ENCODE data around the gene PPHLN1.

Gene PPHLN1

DNA sequence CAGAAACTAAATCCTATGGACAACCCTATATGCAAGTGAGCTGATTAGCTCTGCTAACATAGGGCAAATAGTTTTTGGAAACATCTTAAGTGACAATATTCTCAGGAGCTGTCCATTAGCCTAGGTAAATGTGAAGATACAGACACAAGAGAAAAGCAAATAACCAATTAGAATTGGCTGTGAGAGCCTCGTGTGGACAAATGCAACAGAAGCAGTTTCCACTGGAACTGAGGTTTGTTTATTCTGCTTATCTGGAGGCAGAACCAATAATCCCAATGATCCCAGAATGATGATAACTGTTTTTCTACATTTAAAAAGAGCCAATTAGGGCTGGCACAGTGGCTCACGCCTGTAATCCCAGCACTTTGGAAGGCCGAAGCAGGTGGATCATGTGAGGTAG, 44.7 kb upstream of the PPHLN1 start:
- H3K79me1 ChIP-seq (ENCODE audit: low read depth, low read length) = no peaks in the 10 kb centered on the region
- no peak overlapping the region for H4K8ac ChIP-seq (ENCODE audit: low read depth, low read length)
- no peak overlapping the region for H2AK5ac ChIP-seq (ENCODE audit: low read depth, low read length)

DNA sequence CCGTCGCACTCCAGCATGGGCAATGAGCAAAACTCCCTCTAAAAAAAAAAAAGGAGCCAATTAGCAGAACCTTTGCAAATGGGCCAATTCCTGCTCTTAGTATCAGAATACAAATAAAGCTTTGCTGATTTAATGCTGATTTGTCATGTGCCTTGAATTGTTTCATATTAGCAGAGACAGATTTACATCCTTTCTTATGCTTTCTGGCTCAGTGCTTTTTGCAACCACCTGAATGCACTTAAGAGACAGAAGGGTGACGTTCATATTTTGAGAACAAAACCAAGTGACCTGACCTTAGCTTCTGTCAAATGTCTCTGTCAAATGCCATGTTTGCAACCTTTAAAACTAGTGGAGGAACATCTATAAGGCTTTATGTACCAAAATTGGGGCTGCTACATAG, 44.1 kb upstream of the PPHLN1 start:
- no peak overlapping the region for H3K4me3 ChIP-seq (ENCODE audit: low read length in 2 of 2)
- no peak overlapping the region for H3K9ac ChIP-seq (ENCODE audit: low read depth, low read length, poor library complexity)
- no peaks in the 10 kb centered on the region for H3K27me3 ChIP-seq (ENCODE audit: control insufficient read depth in 3 of 3, insufficient read depth in 3 of 3, low read depth in 1 of 3, low read length in 3 of 3)
- no peak overlapping the region for H3K14ac ChIP-seq (ENCODE audit: low read length)
- H2BK5ac ChIP-seq (ENCODE audit: low read length) = no peak overlapping the region
- H4K8ac ChIP-seq (ENCODE audit: low read depth, low read length) = no peak overlapping the region
- H2AK5ac ChIP-seq (ENCODE audit: low read depth, low read length) = no peak overlapping the region
- H3K4ac ChIP-seq (ENCODE audit: low read length) = no peak overlapping the region
- DNase-seq (ENCODE audit: low spot score) = no peak
- H3K36me3 ChIP-seq (replicated peaks in 1 of 2; ENCODE audit: control insufficient read depth in 2 of 2, insufficient read depth in 2 of 2, low read length in 2 of 2) = no peaks in the 10 kb centered on the region
- H2BK15ac ChIP-seq (ENCODE audit: low read length) = no peak overlapping the region
- no peaks in the 10 kb centered on the region for H3K4me1 ChIP-seq (ENCODE audit: control insufficient read depth in 2 of 2, insufficient read depth in 1 of 2, low read depth in 1 of 2, low read length in 2 of 2)
- no peak overlapping the region for H2BK12ac ChIP-seq (ENCODE audit: low read length)
- no CpG with 5 or more reads among the region's 3 CpGs for WGBS, 2 donors (ENCODE audit: extremely low coverage in 2 of 2, insufficient read length in 2 of 2, insufficient replicate concordance in 1 of 2)
- no peak overlapping the region for H3K27ac ChIP-seq (replicated peaks; ENCODE audit: low read length)
- no peaks in the 10 kb centered on the region for H3K79me1 ChIP-seq (ENCODE audit: low read depth, low read length)
- no peak overlapping the region for H2AFZ ChIP-seq (ENCODE audit: low read length)
- H3K23ac ChIP-seq (ENCODE audit: low read depth, low read length, poor library complexity) = no peak overlapping the region
- H4K91ac ChIP-seq (ENCODE audit: low read depth, low read length, poor library complexity) = no peak overlapping the region
- no peak overlapping the region for H2BK120ac ChIP-seq (ENCODE audit: low read depth, low read length)
- H3K9me3 ChIP-seq (replicated peaks in 1 of 2; ENCODE audit: control insufficient read depth in 2 of 2, insufficient read depth in 1 of 2, low read depth in 1 of 2, low read length in 2 of 2) = no peaks in the 10 kb centered on the region
- no peak overlapping the region for H3K4me2 ChIP-seq (ENCODE audit: insufficient read depth, low read length, poor library complexity, severe bottlenecking)
- no peak overlapping the region for H3K18ac ChIP-seq (ENCODE audit: low read length)

More for the DNA sequence above, 44.7 kb upstream of the PPHLN1 start:
- H3K36me3 ChIP-seq (replicated peaks in 1 of 2; ENCODE audit: control insufficient read depth in 2 of 2, insufficient read depth in 2 of 2, low read length in 2 of 2) = no peaks in the 10 kb centered on the region
- no peak overlapping the region for H3K27ac ChIP-seq (replicated peaks; ENCODE audit: low read length)
- no peak overlapping the region for H3K9ac ChIP-seq (ENCODE audit: low read depth, low read length, poor library complexity)
- no peak overlapping the region for H2BK12ac ChIP-seq (ENCODE audit: low read length)
- no peak overlapping the region for H2AFZ ChIP-seq (ENCODE audit: low read length)
- no peak overlapping the region for H3K14ac ChIP-seq (ENCODE audit: low read length)
- H3K18ac ChIP-seq (ENCODE audit: low read length) = no peak overlapping the region
- no peaks in the 10 kb centered on the region for H3K27me3 ChIP-seq (ENCODE audit: control insufficient read depth in 3 of 3, insufficient read depth in 3 of 3, low read depth in 1 of 3, low read length in 3 of 3)
- H2BK15ac ChIP-seq (ENCODE audit: low read length) = no peak overlapping the region
- H3K4me3 ChIP-seq (ENCODE audit: low read length in 2 of 2) = no peak overlapping the region
- no peak overlapping the region for H3K4me2 ChIP-seq (ENCODE audit: insufficient read depth, low read length, poor library complexity, severe bottlenecking)
- no peak overlapping the region for H2BK5ac ChIP-seq (ENCODE audit: low read length)
- no peaks in the 10 kb centered on the region for H3K4me1 ChIP-seq (ENCODE audit: control insufficient read depth in 2 of 2, insufficient read depth in 1 of 2, low read depth in 1 of 2, low read length in 2 of 2)
- no peak overlapping the region for H3K4ac ChIP-seq (ENCODE audit: low read length)
- no peak overlapping the region for H4K91ac ChIP-seq (ENCODE audit: low read depth, low read length, poor library complexity)
- WGBS, 2 donors (ENCODE audit: extremely low coverage in 2 of 2, insufficient read length in 2 of 2, insufficient replicate concordance in 1 of 2) = no CpG with 5 or more reads among the region's 3 CpGs
- no peak overlapping the region for H3K23ac ChIP-seq (ENCODE audit: low read depth, low read length, poor library complexity)
- no peaks in the 10 kb centered on the region for H3K9me3 ChIP-seq (replicated peaks in 1 of 2; ENCODE audit: control insufficient read depth in 2 of 2, insufficient read depth in 1 of 2, low read depth in 1 of 2, low read length in 2 of 2)
- H2BK120ac ChIP-seq (ENCODE audit: low read depth, low read length) = no peak overlapping the region
- DNase-seq (ENCODE audit: low spot score) = no peak

DNA sequence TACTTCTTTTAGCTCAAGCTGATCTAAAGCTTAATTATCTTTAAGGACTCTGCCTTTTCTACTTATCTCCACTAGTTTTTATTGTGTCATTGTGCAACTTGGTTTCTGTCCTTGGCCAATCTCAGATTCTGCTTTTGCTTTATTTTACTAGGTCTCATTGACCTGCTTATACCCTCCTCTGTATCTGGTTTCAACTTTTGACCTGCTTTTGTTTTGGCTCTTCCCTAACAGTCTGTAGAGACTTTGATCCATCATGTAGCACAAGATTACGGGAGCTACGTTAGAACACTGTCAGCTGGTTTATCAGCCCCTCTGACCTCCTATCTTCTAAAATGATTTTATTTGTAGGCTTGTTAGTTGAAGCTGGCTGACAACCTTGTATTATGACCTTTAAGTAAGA, 43.7 kb upstream of the PPHLN1 start:
- WGBS, 2 donors (ENCODE audit: extremely low coverage in 2 of 2, insufficient read length in 2 of 2, insufficient replicate concordance in 1 of 2) = no CpG with 5 or more reads among the region's 2 CpGs
- no peak overlapping the region for H3K27ac ChIP-seq (replicated peaks; ENCODE audit: low read length)
- no peaks in the 10 kb centered on the region for H3K4me1 ChIP-seq (ENCODE audit: control insufficient read depth in 2 of 2, insufficient read depth in 1 of 2, low read depth in 1 of 2, low read length in 2 of 2)

DNA sequence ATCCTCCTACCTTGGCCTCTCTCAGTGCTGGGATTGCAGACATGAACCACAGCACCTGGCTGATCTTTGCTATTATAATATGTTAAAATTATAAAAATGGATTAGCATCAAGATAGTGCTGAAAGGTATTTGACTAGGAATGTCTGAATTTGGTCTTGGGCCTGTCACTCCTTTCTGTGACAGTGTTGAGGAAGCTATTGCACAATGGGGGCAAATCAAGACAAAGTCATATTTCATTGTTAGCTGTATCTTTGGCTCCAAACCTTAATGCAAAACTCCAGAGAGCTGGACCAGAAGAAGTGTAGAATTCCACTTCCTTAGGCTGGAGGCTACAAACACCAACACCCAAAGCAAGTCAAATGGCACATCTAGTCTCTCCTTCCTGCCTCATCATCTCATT, 42.2 kb upstream of the PPHLN1 start:
- no peak overlapping the region for H4K91ac ChIP-seq (ENCODE audit: low read depth, low read length, poor library complexity)
- no peak overlapping the region for H3K27ac ChIP-seq (replicated peaks; ENCODE audit: low read length)
- no peak overlapping the region for H3K4me3 ChIP-seq (ENCODE audit: low read length in 2 of 2)
- no peak overlapping the region for H3K23ac ChIP-seq (ENCODE audit: low read depth, low read length, poor library complexity)
- H2AFZ ChIP-seq (ENCODE audit: low read length) = no peak overlapping the region
- H4K8ac ChIP-seq (ENCODE audit: low read depth, low read length) = no peak overlapping the region
- no peak overlapping the region for H3K4me2 ChIP-seq (ENCODE audit: insufficient read depth, low read length, poor library complexity, severe bottlenecking)
- H3K14ac ChIP-seq (ENCODE audit: low read length) = no peak overlapping the region
- H2BK120ac ChIP-seq (ENCODE audit: low read depth, low read length) = no peak overlapping the region
- no peak overlapping the region for H2BK5ac ChIP-seq (ENCODE audit: low read length)
- no peak overlapping the region for H2BK15ac ChIP-seq (ENCODE audit: low read length)
- no peaks in the 10 kb centered on the region for H3K27me3 ChIP-seq (ENCODE audit: control insufficient read depth in 3 of 3, insufficient read depth in 3 of 3, low read depth in 1 of 3, low read length in 3 of 3)
- H3K9me3 ChIP-seq (replicated peaks in 1 of 2; ENCODE audit: control insufficient read depth in 2 of 2, insufficient read depth in 1 of 2, low read depth in 1 of 2, low read length in 2 of 2) = no peaks in the 10 kb centered on the region
- no peaks in the 10 kb centered on the region for H3K79me1 ChIP-seq (ENCODE audit: low read depth, low read length)
- H3K9ac ChIP-seq (ENCODE audit: low read depth, low read length, poor library complexity) = no peak overlapping the region
- H2BK12ac ChIP-seq (ENCODE audit: low read length) = no peak overlapping the region
- H3K18ac ChIP-seq (ENCODE audit: low read length) = no peak overlapping the region
- H3K36me3 ChIP-seq (replicated peaks in 1 of 2; ENCODE audit: control insufficient read depth in 2 of 2, insufficient read depth in 2 of 2, low read length in 2 of 2) = no peaks in the 10 kb centered on the region
- H2AK5ac ChIP-seq (ENCODE audit: low read depth, low read length) = no peak overlapping the region
- H3K4ac ChIP-seq (ENCODE audit: low read length) = no peak overlapping the region
- no peak for DNase-seq (ENCODE audit: low spot score)
- H3K4me1 ChIP-seq (ENCODE audit: control insufficient read depth in 2 of 2, insufficient read depth in 1 of 2, low read depth in 1 of 2, low read length in 2 of 2) = no peaks in the 10 kb centered on the region

More for the DNA sequence above, 43.7 kb upstream of the PPHLN1 start:
- no peak overlapping the region for H2BK120ac ChIP-seq (ENCODE audit: low read depth, low read length)
- no peak overlapping the region for H3K9ac ChIP-seq (ENCODE audit: low read depth, low read length, poor library complexity)
- no peak overlapping the region for H3K18ac ChIP-seq (ENCODE audit: low read length)
- no peak overlapping the region for H4K8ac ChIP-seq (ENCODE audit: low read depth, low read length)
- H2BK15ac ChIP-seq (ENCODE audit: low read length) = no peak overlapping the region
- H2AK5ac ChIP-seq (ENCODE audit: low read depth, low read length) = no peak overlapping the region
- H2BK5ac ChIP-seq (ENCODE audit: low read length) = no peak overlapping the region
- H3K27me3 ChIP-seq (ENCODE audit: control insufficient read depth in 3 of 3, insufficient read depth in 3 of 3, low read depth in 1 of 3, low read length in 3 of 3) = no peaks in the 10 kb centered on the region
- no peak overlapping the region for H3K14ac ChIP-seq (ENCODE audit: low read length)
- no peak overlapping the region for H3K4me2 ChIP-seq (ENCODE audit: insufficient read depth, low read length, poor library complexity, severe bottlenecking)
- no peak overlapping the region for H2AFZ ChIP-seq (ENCODE audit: low read length)
- H2BK12ac ChIP-seq (ENCODE audit: low read length) = no peak overlapping the region
- no peaks in the 10 kb centered on the region for H3K9me3 ChIP-seq (replicated peaks in 1 of 2; ENCODE audit: control insufficient read depth in 2 of 2, insufficient read depth in 1 of 2, low read depth in 1 of 2, low read length in 2 of 2)
- no peak for DNase-seq (ENCODE audit: low spot score)
- H3K79me1 ChIP-seq (ENCODE audit: low read depth, low read length) = no peaks in the 10 kb centered on the region
- no peaks in the 10 kb centered on the region for H3K36me3 ChIP-seq (replicated peaks in 1 of 2; ENCODE audit: control insufficient read depth in 2 of 2, insufficient read depth in 2 of 2, low read length in 2 of 2)
- H3K4ac ChIP-seq (ENCODE audit: low read length) = no peak overlapping the region
- no peak overlapping the region for H3K23ac ChIP-seq (ENCODE audit: low read depth, low read length, poor library complexity)
- no peak overlapping the region for H3K4me3 ChIP-seq (ENCODE audit: low read length in 2 of 2)
- no peak overlapping the region for H4K91ac ChIP-seq (ENCODE audit: low read depth, low read length, poor library complexity)

All from neuronal stem cell (in vitro differentiated cells).